GM10266 (cell line): ENCODE measurements around the gene GKN2.

Experiments used
- DNase-seq: peaks from one replicate; pipeline ENCODE4 v3.0.0; 2012; ENCODE audit errors: extremely low spot score
- CTCF ChIP-seq: IDR thresholded peaks from 2 replicates; pipeline ENCODE4 v1.5.1; 2012; ENCODE audit warnings: mild to moderate bottlenecking, low read depth; ENCODE audit not compliant: control insufficient read depth, insufficient read depth; ENCODE audit errors: missing control alignments

GKN2 gene

GRCh38 chr2:68908392-68908970 is 44.2 kb downstream of the GKN2 start:
- peak; percentile 69 for DNase-seq
- TF ChIP-seq CTCF: no peak

- DNase-seq: no peak
- TF ChIP-seq CTCF: no peak
Observed at GRCh38 chr2:68907920-68908253, 44.8 kb downstream of the GKN2 start.

- TF ChIP-seq CTCF: no peak
- DNase-seq: no peak
Observed at GRCh38 chr2:68907232-68907919, 45.3 kb downstream of the GKN2 start.

GRCh38 chr2:68906716-68907115 is 46.0 kb downstream of the GKN2 start:
- no peak for DNase-seq
- no peak for TF ChIP-seq CTCF

- no peak for TF ChIP-seq CTCF
- DNase-seq: no peak
Observed at GRCh38 chr2:68905116-68905515, 47.6 kb downstream of the GKN2 start.

- DNase-seq: no peak
- TF ChIP-seq CTCF: no peak
Observed at GRCh38 chr2:68901561-68901960, 51.1 kb downstream of the GKN2 start.

GRCh38 chr2:68901199-68901514 is 51.5 kb downstream of the GKN2 start:
- no peak for DNase-seq

More at GRCh38 chr2:68901199-68901514, 51.5 kb downstream of the GKN2 start:
- TF ChIP-seq CTCF: peak; percentile 2
